IPS-18a (cell line): ENCODE results near the gene GLIPR2.

Experiments used
- H3K27ac ChIP-seq: one replicate; pipeline ENCODE4 v1.5.1; 2013; ENCODE audit warnings: low read length
- H3K27me3 ChIP-seq: one replicate; pipeline ENCODE4 v1.6.1; 2013; ENCODE audit warnings: mild to moderate bottlenecking, low read length; ENCODE audit not compliant: control insufficient read depth, insufficient read depth
- H3K36me3 ChIP-seq: one replicate; pipeline ENCODE4 v1.6.1; 2013; ENCODE audit warnings: low read depth, low read length; ENCODE audit not compliant: control insufficient read depth
- H3K4me1 ChIP-seq: one replicate; pipeline ENCODE4 v1.6.1; 2013; ENCODE audit warnings: low read depth, low read length; ENCODE audit not compliant: control insufficient read depth
- H3K4me3 ChIP-seq: one replicate; pipeline ENCODE4 v1.5.1; 2013; ENCODE audit warnings: low read length
- H3K9ac ChIP-seq: one replicate; pipeline ENCODE4 v1.6.1; 2013; ENCODE audit warnings: mild to moderate bottlenecking, low read length, moderate library complexity
- H3K9me3 ChIP-seq: one replicate; pipeline ENCODE4 v1.6.1; 2013; ENCODE audit warnings: low read depth, low read length; ENCODE audit not compliant: control insufficient read depth

GLIPR2 gene

GRCh38 chr9:36211510-36211909 lies 75.0 kb downstream of the GLIPR2 start:
- Histone ChIP-seq H3K27me3 (no peaks in the 10 kb centered on the region), H3K4me1 (no peaks in the 10 kb centered on the region), H3K9ac (no peak overlapping the region), H3K27ac (no peak overlapping the region), H3K36me3 (peaks cover 75% of the 10 kb centered on the region), H3K9me3 (no peaks in the 10 kb centered on the region), H3K4me3 (no peak overlapping the region)

GRCh38 chr9:36213387-36213786 lies 76.9 kb downstream of the GLIPR2 start:
- Histone ChIP-seq H3K36me3 (peaks cover 71% of the 10 kb centered on the region), H3K27ac (no peak overlapping the region), H3K27me3 (no peaks in the 10 kb centered on the region), H3K4me1 (no peaks in the 10 kb centered on the region), H3K9me3 (no peaks in the 10 kb centered on the region), H3K9ac (no peak overlapping the region), H3K4me3 (no peak overlapping the region)
